ENCODE data around the gene LRMDA. TPM values are rescaled to one million over a fixed set of nuclear protein-coding genes. Genes with fewer than 3 reads are reported as not detected.

The LRMDA gene
- total RNA-seq, 1 donor from 2014 or later, result 29.9 TPM

DNA sequence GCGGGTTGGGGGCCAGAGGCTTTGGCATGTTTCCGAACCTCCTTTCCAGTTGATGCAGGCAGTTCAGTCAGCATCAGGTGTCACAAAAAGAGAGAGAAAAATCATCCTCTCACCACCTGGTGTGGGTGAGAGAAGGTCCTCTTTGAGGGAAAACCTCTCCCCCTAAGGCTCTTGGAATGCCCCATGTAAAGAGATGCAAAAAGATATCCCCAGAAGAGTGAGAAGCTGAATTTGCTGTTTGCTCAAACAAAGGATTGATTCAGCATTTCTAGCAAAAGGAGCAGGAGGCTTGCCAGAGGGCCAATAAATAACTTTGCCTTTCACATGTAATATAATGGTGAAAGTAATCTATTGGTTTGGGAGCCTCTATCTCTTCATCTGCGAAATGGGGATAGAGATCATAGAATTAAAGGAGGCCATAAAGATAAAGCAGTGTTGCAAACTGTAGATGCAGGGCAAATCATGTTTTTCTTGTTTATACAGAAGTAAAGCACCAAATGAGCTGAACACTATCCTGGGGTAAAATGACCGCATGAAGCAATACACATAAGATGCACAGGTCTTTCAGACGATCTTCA is 425.9 kb downstream of the LRMDA start:
- Histone ChIP-seq H3K9me3 (no peaks in the 10 kb centered on the region), H3K4me3 (no peak overlapping the region), H3K4me1 (no peaks in the 10 kb centered on the region), H3K36me3 (no peaks in the 10 kb centered on the region), H3K27ac (no peak overlapping the region), H3K27me3 (ENCODE audit: low read depth) (no peaks in the 10 kb centered on the region)
- no peak for DNase-seq
- intact Hi-C loops (cut with DNase I), result no loop called here
- ATAC-seq, result no peak
- no peak for TF ChIP-seq CTCF (IDR thresholded peaks at IDR 0.05)

- no peaks in the 10 kb centered on the region for H3K36me3 ChIP-seq
- TF ChIP-seq CTCF (IDR thresholded peaks at IDR 0.05), result no peak
- intact Hi-C loops (cut with DNase I), result no loop called here
- H3K4me1 ChIP-seq, result no peaks in the 10 kb centered on the region
- H3K9me3 ChIP-seq, result no peaks in the 10 kb centered on the region
- DNase-seq (no peak), ATAC-seq (no peak)
- no peak overlapping the region for H3K27ac ChIP-seq
- no peaks in the 10 kb centered on the region for H3K27me3 ChIP-seq (ENCODE audit: low read depth)
- H3K4me3 ChIP-seq, result no peak overlapping the region
Measured at GRCh38 chr10:75857896-75858295, 426.5 kb downstream of the LRMDA start.

DNA sequence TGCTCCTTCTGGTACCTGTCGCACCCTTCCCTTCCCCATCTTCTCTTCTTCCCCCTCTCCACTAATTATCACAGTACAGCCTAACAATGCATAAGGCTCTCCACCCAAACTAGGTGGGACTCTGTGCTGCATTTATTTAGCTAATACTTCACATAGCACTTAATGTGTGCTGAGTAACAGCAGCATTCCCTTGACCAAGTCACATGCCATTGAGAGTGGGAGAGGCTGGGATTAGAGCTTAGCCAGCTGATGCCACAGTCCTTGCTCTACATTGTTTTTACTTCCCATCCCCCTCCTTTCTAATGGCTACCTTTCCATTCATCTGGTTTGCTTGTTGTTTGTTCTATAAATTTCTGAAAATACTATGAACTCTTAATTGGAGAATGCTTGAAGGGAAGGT is 426.9 kb downstream of the LRMDA start:
- Histone ChIP-seq H3K27ac (no peak overlapping the region), H3K4me3 (no peak overlapping the region), H3K9me3 (no peaks in the 10 kb centered on the region), H3K4me1 (no peaks in the 10 kb centered on the region), H3K27me3 (ENCODE audit: low read depth) (no peaks in the 10 kb centered on the region), H3K36me3 (no peaks in the 10 kb centered on the region)
- DNase-seq, result no peak
- no peak for ATAC-seq
- no peak for TF ChIP-seq CTCF (IDR thresholded peaks at IDR 0.05)
- intact Hi-C loops (cut with DNase I), result no loop called here

DNA sequence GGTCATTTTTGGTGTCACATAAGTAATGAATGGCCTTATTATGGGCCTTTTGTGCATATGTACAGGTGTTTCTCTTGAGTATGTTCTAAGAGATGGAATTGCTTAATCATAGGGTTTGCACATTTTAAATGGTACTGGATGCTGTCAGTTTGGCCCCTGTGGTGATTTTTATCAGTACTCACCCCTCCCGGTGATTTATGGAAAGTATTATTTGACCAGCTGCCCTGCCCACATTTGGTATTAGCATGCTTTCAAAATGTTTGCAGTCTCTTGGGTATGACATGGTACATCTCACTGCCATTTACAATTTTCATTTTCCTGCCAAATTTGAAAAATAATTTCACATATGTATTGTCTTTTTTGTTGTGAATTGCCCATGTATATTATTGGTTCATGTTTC is 427.7 kb downstream of the LRMDA start:
- ATAC-seq, result no peak
- no peaks in the 10 kb centered on the region for H3K27me3 ChIP-seq (ENCODE audit: low read depth)
- no peak overlapping the region for H3K4me3 ChIP-seq
- no peak overlapping the region for H3K27ac ChIP-seq
- no peak for TF ChIP-seq CTCF (IDR thresholded peaks at IDR 0.05)
- intact Hi-C loops (cut with DNase I), result no loop called here
- no peak for DNase-seq
- no peaks in the 10 kb centered on the region for H3K36me3 ChIP-seq
- no peaks in the 10 kb centered on the region for H3K4me1 ChIP-seq
- no peaks in the 10 kb centered on the region for H3K9me3 ChIP-seq

- ATAC-seq (no peak), DNase-seq (no peak)
- Histone ChIP-seq H3K36me3 (no peaks in the 10 kb centered on the region), H3K27me3 (ENCODE audit: low read depth) (no peaks in the 10 kb centered on the region), H3K4me3 (no peak overlapping the region), H3K27ac (no peak overlapping the region), H3K4me1 (no peaks in the 10 kb centered on the region), H3K9me3 (no peaks in the 10 kb centered on the region)
- intact Hi-C loops (cut with DNase I), result no loop called here
- no peak for TF ChIP-seq CTCF (IDR thresholded peaks at IDR 0.05)
Measured at GRCh38 chr10:75860009-75860408, 428.6 kb downstream of the LRMDA start.

DNA sequence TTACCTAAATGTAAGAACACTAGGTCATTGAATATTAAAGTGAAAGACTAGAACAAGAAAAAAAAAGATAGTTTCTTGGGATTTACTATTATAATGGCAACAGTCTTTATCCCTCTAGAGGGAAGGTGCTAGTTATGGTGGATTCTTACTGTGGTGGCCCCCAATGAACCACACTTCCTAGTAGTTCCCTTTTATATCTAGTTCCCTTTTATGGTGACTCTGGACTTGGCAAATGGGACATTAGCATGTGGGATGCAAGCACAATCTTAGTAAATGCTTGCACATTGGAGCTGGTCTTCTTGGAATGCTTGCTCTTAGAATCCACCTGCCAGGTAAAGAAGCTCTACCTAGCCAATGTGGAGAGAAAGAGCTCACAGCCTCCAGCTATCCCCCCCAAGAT is 430.2 kb downstream of the LRMDA start:
- intact Hi-C loops (cut with DNase I), result no loop called here
- Histone ChIP-seq H3K4me1 (no peaks in the 10 kb centered on the region), H3K27ac (no peak overlapping the region), H3K36me3 (no peaks in the 10 kb centered on the region), H3K9me3 (no peaks in the 10 kb centered on the region), H3K27me3 (ENCODE audit: low read depth) (no peaks in the 10 kb centered on the region), H3K4me3 (no peak overlapping the region)
- no peak for TF ChIP-seq CTCF (IDR thresholded peaks at IDR 0.05)
- no peak for ATAC-seq
- DNase-seq, result no peak
